ENCODE measurements around the gene RAD51B. TPM values are rescaled to one million over a fixed set of nuclear protein-coding genes. Genes with fewer than 3 reads are reported as not detected.
"Not testable (repeated sequence)": the region's sequence is repeated elsewhere in the genome, so short reads cannot be mapped to it uniquely, and the experiment has no call there.

Gene RAD51B
- total RNA-seq, 6 experiments from 2014 or later, result 2.7 to 5.8 (median 4.3) TPM

DNA sequence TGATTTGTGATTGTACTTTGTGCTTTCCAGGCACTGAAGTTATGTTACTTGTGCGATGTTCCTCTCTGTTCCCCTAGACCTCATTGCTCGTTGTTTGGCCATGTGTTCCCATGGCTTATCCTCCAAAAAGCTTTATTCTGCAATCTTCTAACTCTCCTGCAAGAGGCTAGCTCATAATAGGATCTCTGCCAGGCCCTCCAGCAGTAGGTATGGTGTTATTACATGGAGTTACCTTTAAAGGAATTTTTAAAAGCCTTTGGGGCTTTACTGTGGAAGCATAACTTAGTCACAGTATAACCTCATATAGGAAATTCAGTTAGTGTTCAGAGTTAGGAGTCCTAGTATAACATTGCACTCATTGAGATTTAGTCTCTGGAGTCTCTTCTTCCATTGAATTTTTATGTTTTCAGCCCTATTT is 292.3 kb downstream of the RAD51B start:
- H3K36me3 ChIP-seq, result no peaks in the 10 kb centered on the region
- intact Hi-C loops (cut with DNase I), result no loop called here
- H3K27ac ChIP-seq, result no peak overlapping the region
- no peaks in the 10 kb centered on the region for H3K27me3 ChIP-seq
- 90% methylated on average over 2 of the region's 2 CpGs for WGBS (ENCODE audit: insufficient coverage, low coverage, low lambda C conversion rate, missing lambda C conversion rate)
- H3K9me3 ChIP-seq, result no peaks in the 10 kb centered on the region
- TF ChIP-seq CTCF (IDR thresholded peaks at IDR 0.05) (no peak), POLR2A (IDR thresholded peaks at IDR 0.05) (no peak)
- ATAC-seq (no peak), DNase-seq (no peak)
- no peaks in the 10 kb centered on the region for H3K4me1 ChIP-seq
- no peak overlapping the region for H3K4me3 ChIP-seq

DNA sequence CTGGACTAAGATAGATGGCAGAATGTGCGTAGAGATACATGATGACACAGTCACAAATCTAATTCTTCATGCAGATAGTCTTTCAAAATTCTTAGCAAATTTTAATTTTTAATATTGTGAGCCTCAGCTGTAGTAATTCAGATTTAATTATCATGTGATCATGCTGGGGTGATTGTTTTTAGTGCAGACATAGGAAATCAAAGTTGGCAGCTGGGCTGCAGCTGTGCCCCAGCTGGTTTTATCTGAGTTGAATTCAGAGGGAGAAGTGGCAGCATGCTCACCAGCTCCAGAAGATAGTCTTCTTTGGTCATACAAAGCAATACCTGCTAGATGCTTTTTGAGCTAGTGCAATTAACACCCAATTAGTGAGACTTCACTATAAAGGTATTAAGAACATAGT is 292.9 kb downstream of the RAD51B start:
- H3K9me3 ChIP-seq, result no peaks in the 10 kb centered on the region
- no peaks in the 10 kb centered on the region for H3K36me3 ChIP-seq
- H3K4me1 ChIP-seq, result no peaks in the 10 kb centered on the region
- H3K27me3 ChIP-seq, result no peaks in the 10 kb centered on the region
- H3K4me3 ChIP-seq, result no peak overlapping the region
- 91% methylated on average over 1 of the region's 1 CpG for WGBS (ENCODE audit: insufficient coverage, low coverage, low lambda C conversion rate, missing lambda C conversion rate)
- intact Hi-C loops (cut with DNase I), result no loop called here
- DNase-seq (no peak), ATAC-seq (no peak)
- TF ChIP-seq POLR2A (IDR thresholded peaks at IDR 0.05), result no peak
- no peak for TF ChIP-seq CTCF (IDR thresholded peaks at IDR 0.05)
- H3K27ac ChIP-seq, result no peak overlapping the region

DNA sequence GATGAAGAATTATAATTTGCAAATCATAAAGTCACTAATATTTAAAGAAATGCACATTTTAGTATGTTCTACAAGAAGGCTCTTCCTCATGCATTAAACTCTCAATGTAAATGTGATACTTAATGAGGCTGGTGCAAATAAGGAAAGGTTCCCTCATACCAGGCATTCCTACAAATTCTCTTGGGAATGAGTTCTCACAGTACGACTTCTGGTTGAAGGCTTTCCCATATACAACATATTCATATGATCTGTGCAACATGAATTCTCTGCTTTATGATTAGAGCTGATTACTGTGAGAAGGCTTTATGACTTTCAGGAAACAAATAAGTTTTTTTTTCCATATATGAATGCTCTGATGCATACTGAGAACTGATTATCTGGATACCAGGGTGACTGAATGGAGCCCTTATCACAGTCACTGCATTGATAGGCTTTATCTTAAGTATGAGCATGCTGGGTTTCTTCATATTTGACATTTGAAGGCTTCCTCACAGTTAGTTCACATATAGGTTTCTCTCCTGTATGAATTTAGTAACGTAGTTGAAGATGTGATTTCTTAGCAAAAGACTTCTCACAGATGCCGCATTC is 293.9 kb downstream of the RAD51B start:
- H3K27ac ChIP-seq, result no peak overlapping the region
- WGBS (ENCODE audit: insufficient coverage, low coverage, low lambda C conversion rate, missing lambda C conversion rate), result 92% methylated on average over 3 of the region's 3 CpGs

DNA sequence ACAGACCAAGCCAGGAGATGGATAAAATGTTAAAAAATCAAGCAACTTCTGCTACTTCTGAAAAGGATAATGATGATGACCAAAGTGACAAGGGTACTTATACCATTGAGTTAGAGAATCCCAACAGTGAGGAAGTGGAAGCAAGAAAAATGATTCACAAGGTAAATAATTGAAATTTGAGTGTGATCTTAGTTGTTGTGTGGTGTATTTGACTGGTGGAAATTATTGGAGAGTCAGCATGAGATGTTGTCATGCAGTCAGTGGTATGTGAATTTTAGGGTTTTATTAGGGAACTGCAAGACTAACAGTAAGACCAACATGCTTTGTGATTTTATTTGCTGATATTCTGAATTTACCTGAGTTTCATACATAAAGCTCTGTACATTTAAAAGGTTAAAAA is 296.4 kb downstream of the RAD51B start:
- intact Hi-C loops (cut with DNase I); H3K9me3 ChIP-seq; H3K4me1 ChIP-seq; DNase-seq; H3K4me3 ChIP-seq; H3K27me3 ChIP-seq; ATAC-seq; H3K36me3 ChIP-seq; H3K27ac ChIP-seq: not testable (repeated sequence)

More for the DNA sequence above, 293.9 kb downstream of the RAD51B start:
- no peaks in the 10 kb centered on the region for H3K9me3 ChIP-seq
- ATAC-seq (no peak), DNase-seq (no peak)
- H3K27me3 ChIP-seq, result no peaks in the 10 kb centered on the region
- no peaks in the 10 kb centered on the region for H3K4me1 ChIP-seq
- H3K36me3 ChIP-seq, result no peaks in the 10 kb centered on the region
- intact Hi-C loops (cut with DNase I), result no loop called here
- TF ChIP-seq POLR2A (IDR thresholded peaks at IDR 0.05) (no peak), CTCF (IDR thresholded peaks at IDR 0.05) (no peak)
- no peak overlapping the region for H3K4me3 ChIP-seq

DNA sequence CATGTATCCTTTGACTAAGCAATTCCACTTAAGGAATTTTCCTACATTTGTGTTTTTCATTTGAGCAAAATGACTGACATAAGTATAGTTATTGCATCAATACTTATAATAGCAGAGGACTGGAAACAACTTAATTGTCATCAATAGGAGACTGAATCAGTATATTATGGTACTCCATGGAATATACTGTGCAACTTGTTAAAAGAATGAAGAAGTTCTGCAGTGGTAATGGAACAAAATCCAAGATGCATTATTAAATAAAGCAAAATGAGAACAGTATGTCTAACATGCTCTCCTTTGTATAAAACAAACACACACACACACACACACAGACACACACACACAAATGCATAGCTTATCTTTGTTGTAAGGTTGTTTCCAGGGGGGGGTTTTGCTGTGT is 303.1 kb downstream of the RAD51B start:
- no peak for TF ChIP-seq POLR2A (IDR thresholded peaks at IDR 0.05)
- TF ChIP-seq CTCF (IDR thresholded peaks at IDR 0.05), result no peak
- Histone ChIP-seq H3K4me3 (no peak overlapping the region), H3K9me3 (no peaks in the 10 kb centered on the region), H3K27me3 (no peaks in the 10 kb centered on the region), H3K27ac (no peak overlapping the region), H3K4me1 (peaks cover 0 to 7% (median 0%) of the 10 kb centered on the region in 4 donors), H3K36me3 (no peaks in the 10 kb centered on the region)
- DNase-seq (no peak), ATAC-seq (no peak)
- intact Hi-C loops (cut with DNase I), result no loop called here
